Activated T-cell treated with anti-CD3 and anti-CD28 coated beads, Interleukin-2, amount 50 U/mL, for 4 hours (primary cell): ENCODE data around the gene STAT5B. TPM values are rescaled to one million over a fixed set of nuclear protein-coding genes. Genes with fewer than 3 reads are reported as not detected.
"Not testable (repeated sequence)": the region's sequence is repeated elsewhere in the genome, so short reads cannot be mapped to it uniquely, and the experiment has no call there.

Source experiments
- ATAC-seq, 2 donors: fragments of 200-7000 bp; cut with Tn5 transposase; one replicate each; pipeline ENCODE4 v1.10.0; 2021
- DNase-seq: peaks from one replicate; pipeline ENCODE4 v3.0.0-alpha.2; 2020
- H3K27me3 Mint-ChIP-seq: one replicate; pipeline ENCODE4 v1.8.0; 2021; ENCODE audit warnings: low read depth, mixed read lengths
- H3K36me3 Mint-ChIP-seq: one replicate; pipeline ENCODE4 v1.8.0; 2022; ENCODE audit warnings: mixed read lengths; ENCODE audit not compliant: insufficient read depth
- H3K4me1 Mint-ChIP-seq: one replicate; pipeline ENCODE4 v1.8.0; 2021; ENCODE audit warnings: low read depth, mixed read lengths
- H3K4me3 Mint-ChIP-seq: one replicate; pipeline ENCODE4 v1.8.0; 2021; ENCODE audit warnings: mild to moderate bottlenecking, moderate library complexity, mixed read lengths
- H3K9me3 Mint-ChIP-seq: one replicate; pipeline ENCODE4 v1.8.0; 2021; ENCODE audit warnings: mixed read lengths
- total RNA-seq, 3 donors: library from RNA; stranded (reverse); gene quantifications; one replicate each; pipeline ENCODE4 v1.2.1, GENCODE V29; 2021

Gene STAT5B
- total RNA-seq, 3 donors from 2014 or later: 62.9 to 86.7 (median 71.9) TPM

DNA sequence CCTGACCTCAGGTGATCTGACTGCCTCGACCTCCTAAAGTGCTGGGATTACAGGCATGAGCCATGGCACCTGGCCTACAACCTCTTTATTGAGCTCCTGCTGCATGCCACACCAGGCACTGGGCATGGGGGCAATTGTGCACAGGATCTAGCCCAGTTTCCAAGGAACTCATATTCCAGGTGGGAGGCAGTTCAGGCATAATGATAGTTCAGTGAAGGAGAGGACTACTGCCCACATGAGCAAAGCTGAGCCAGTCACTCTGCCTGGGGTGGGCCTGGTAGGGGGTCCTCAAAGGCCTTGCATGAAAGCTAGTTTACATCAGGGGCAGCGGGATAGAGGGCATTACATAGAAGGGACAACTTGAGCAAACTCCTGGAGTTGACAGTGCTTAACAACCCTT, 88.4 kb downstream of the STAT5B start:
- Mint-ChIP-seq H3K4me1 (peaks cover 25% of the 10 kb centered on the region), H3K9me3 (no peaks in the 10 kb centered on the region), H3K36me3 (no peaks in the 10 kb centered on the region), H3K27me3 (no peaks in the 10 kb centered on the region), H3K4me3 (no peak overlapping the region)
- DNase-seq (no peak), ATAC-seq (no peak)

DNA sequence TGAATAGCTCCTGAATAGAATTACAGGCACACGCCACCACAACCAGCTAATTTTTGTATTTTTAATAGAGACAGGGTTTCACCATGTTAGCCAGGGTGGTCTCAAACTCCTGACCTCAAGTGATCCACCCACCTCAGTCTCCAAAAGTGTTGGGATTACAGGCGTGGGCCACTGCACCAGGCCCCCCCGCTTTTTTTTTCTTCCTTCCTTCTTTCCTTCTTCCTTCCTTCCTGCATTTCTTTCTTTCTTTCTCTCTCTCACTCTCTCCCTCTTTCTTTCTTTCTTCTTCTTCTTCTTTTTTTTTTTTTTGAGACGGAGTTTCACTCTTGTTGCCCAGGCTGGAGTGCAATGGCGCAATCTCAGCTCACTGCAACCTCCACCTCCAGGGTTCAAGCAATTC, 90.0 kb downstream of the STAT5B start:
- H3K27me3 Mint-ChIP-seq, ATAC-seq, H3K9me3 Mint-ChIP-seq, DNase-seq, H3K4me3 Mint-ChIP-seq, H3K36me3 Mint-ChIP-seq: not testable (repeated sequence)
- peaks cover 31% of the 10 kb centered on the region for H3K4me1 Mint-ChIP-seq

DNA sequence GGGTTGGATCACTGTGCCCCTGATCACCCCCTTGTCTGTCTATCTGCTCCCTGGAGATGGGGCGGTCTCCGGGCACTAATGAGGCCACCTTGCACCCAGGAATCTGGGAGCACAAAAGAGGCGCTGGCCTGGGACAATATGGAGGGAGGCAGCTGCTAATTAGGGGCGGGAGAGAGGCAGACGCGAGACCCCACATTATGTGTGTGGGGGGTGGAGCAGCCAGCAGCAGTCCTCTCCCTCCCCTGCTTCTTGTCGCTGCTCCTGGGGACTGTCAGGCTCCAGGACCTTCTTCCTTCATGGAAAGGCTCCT, 90.6 kb downstream of the STAT5B start:
- DNase-seq (no peak), ATAC-seq (no peak)
- Mint-ChIP-seq H3K27me3 (no peaks in the 10 kb centered on the region), H3K36me3 (no peaks in the 10 kb centered on the region), H3K4me3 (no peak overlapping the region), H3K4me1 (peaks cover 32% of the 10 kb centered on the region), H3K9me3 (no peaks in the 10 kb centered on the region)

DNA sequence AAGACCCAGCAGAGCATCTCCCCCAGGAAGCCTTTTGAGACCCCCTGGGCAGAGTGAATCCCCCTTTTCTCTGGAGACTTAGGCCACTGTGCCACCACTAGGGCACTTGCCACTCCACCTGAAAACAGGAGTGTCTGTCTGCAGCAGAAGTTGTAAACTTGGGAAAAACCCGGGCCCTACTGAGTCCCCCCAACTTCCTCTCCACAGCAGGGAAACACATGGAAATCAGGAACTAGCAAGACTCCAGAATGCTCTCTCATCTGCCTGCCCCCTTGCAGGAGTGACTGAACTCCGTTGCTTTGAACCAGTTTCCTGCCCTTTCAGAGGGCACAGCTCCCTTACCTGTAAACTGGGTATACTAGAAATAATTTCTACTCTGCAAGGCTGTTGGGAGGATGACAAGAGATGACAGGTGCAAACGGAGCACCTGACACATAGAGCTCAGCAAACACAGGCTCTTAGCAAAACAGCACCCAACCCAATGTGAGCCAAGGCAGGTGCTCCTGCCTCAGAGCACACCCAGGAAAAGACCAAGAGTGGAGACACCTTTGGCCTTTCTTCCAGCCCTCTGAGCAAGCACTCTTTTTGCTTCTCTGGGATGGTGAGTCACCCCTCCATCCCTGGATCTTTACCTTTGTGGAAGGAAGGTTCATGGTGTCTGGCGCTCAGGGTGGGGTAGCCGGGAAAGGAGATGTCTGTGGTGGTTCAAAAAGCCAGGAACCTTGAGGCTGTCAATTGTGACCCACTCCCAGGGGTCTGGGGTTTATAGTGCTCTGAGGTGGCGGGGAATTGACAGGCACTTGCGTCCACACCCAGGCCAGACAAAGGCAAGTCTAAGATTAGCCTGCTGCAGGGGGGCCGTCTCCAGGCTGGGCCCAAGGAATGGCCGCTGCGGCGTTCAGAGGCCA, 91.2 kb downstream of the STAT5B start, which contains the start of gene HCRT:
Gene HCRT (minus strand): TSS at position 740 of the 908 bp plus-strand sequence. CDS start 87 bp downstream, at position 653.
- Mint-ChIP-seq H3K4me1 (peaks cover 39% of the 10 kb centered on the region), H3K4me3 (peak within 1 kb of the TSS; percentile 81), H3K9me3 (no peaks in the 10 kb centered on the region), H3K27me3 (no peaks in the 10 kb centered on the region), H3K36me3 (no peaks in the 10 kb centered on the region)
- no peak for DNase-seq
- ATAC-seq: no peak

DNA sequence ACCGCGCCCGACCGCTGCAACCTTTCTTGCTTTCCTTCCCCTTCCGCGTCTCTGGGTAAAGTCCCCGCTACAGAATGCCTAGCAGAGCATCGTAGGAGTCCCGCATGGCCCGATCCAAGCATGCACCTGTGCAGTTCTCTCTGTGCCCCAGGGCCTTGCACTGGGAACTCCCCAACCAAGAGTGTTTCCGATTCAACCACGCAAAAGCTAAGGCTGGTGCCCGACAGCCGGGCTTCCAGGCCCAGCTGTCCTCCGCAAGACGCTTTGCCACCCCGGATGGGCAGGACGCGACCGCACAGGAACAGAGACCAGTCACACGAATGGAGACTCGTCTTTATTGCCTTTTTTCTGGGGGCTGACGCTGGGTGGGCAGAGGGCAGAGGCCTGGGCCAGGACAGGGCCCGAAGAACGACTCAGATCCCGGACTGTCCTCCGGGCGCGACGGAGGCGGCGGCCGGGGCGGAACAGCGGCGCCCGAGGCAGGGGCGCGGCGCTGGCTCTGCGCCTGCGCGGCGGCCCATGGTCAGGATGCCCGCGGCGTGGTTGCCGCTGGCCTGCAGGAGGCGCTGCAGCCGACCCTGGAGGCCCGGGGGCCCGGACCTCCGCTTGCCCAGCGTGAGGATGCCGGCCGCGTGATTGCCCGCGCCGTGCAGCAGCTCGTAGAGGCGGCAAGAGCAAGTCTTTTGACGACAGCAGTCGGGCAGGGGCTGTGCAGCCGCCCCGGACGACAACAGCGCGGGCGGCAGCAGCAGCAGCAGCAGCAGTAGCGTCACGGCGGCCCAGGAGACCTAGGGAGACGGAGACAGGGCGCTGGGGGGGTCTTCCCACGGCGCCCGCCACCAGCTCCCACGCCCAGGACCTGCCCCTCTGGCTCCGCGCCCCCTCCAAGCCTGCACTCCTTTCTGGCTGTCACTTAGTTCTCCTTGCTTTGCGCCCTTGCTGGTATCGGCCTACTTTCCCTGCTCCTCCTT, 92.2 kb downstream of the STAT5B start:
- Mint-ChIP-seq H3K36me3 (no peaks in the 10 kb centered on the region), H3K4me1 (peaks cover 46% of the 10 kb centered on the region), H3K4me3 (peak overlapping the region; percentile 81), H3K9me3 (no peaks in the 10 kb centered on the region), H3K27me3 (peaks cover 2% of the 10 kb centered on the region)
- ATAC-seq (peak; percentile 71 to 72), DNase-seq (peak; percentile 59)

DNA sequence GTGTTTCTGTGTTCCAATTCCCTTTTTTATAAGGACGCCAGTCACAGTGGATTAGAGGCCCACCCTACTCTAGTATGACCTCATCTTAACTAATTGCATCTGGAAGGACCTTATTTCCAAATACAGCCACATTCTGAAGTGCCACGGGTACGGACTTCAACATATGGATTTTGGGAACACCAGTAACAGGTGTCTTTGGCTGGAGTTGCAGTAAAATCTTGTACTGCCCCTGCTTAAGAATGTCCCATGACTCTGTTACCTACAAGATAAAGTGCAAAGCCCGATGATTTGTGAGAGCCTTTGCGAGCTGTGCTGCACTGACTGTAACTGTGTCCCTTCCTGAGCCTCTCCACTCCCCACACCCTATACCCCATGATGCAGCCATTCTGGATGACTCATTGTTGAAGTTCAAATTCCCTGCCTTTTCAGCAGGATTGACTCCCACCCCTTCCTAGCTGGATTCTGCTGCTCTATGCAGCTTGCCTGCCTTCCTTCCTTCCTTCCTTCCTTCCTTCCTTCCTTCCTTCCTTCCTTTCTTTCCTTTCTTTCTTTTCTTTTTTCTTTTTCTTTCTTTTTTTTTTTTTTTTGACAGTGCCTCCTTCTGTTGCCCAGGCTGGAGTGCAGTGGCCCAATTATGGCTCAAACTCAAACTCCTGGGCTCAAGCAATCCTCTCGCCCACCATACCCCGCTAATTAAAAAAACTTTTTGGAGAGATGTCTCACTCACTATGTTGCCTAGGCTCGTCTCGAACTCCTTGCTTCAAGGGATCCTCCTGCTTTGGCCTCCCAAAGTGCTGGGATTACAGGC, 93.1 kb downstream of the STAT5B start:
- DNase-seq (no peak), ATAC-seq (no peak)
- H3K36me3 Mint-ChIP-seq: no peaks in the 10 kb centered on the region
- no peaks in the 10 kb centered on the region for H3K9me3 Mint-ChIP-seq
- H3K4me3 Mint-ChIP-seq: peak overlapping the region; percentile 81
- peaks cover 53% of the 10 kb centered on the region for H3K4me1 Mint-ChIP-seq
- peaks cover 5% of the 10 kb centered on the region for H3K27me3 Mint-ChIP-seq

DNA sequence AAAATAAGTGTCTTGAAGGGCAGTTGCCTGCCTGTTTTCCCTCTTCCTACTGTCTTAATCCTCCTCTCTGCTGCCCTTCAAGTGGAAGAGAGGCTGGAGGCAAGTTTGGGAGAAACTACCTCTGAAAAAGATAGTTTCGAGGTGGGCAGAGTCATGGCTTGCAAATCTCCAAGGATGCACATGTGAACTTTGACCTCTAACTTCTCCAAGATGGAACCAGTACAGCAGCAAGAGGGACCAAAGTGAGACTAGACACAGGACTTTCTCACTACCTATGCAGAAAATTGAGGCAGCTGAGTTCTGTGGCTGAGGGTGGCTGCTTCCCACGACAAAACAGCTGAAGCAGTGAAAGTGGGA, 94.4 kb downstream of the STAT5B start:
- DNase-seq: no peak
- no peaks in the 10 kb centered on the region for H3K9me3 Mint-ChIP-seq
- H3K27me3 Mint-ChIP-seq: peaks cover 5% of the 10 kb centered on the region
- peaks cover 56% of the 10 kb centered on the region for H3K4me1 Mint-ChIP-seq
- peaks cover 2% of the 10 kb centered on the region for H3K36me3 Mint-ChIP-seq
- no peak for ATAC-seq
- H3K4me3 Mint-ChIP-seq: no peak overlapping the region

DNA sequence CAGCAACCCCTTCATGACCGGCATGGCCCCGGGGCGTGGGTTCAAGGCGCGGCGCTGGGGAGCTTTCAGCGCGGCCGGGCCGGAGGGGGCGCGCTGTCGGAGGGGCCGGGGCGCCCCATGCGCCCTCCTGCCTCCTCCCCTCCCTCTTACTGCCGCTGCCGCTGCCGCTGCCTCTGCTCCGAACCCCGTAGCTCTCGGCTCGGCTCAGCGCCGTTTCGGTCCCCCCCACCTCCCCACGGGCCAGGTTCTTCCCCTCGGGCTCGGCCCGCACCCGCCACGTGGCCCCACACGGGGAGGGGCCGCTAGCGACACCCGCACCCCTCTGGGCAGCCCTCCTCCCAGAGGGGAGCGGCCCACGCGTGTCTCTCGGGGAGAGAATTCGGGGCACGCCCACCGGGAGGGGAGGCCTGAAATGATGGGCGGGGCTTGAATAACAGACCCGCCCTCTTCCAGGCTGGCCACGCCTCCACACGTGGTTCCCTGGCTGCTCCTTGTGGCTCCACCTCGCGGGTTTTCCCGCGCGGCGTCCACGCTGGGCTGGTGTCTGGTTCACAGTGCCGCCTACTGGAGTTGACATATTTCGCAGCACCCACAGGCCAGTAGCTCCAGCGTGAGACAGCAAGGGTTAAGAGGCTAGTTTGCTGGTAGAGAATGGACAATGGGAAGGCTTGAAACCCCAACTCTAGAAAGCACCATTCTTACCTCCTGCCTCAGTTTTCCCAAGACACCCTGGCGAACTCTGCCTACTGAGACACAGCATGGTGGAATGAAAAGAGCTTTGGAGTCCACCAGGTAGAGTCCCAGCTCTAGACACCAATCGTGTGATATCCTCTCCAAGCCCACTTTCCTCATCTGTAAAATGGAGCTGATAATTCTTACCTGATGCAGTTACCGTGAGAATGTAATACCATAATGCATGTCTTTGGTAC, 95.0 kb downstream of the STAT5B start, which contains the start of gene KCNH4:
Gene KCNH4 (minus strand): TSS at position 221 of the 929 bp plus-strand sequence. CDS start 197 bp downstream, at position 24.
- ATAC-seq: peak; percentile 62 to 64
- peaks cover 2% of the 10 kb centered on the region for H3K36me3 Mint-ChIP-seq
- DNase-seq: peak; percentile 90
- H3K27me3 Mint-ChIP-seq: peaks cover 5% of the 10 kb centered on the region
- H3K4me1 Mint-ChIP-seq: peaks cover 56% of the 10 kb centered on the region
- peak within 1 kb of the TSS; percentile 66 for H3K4me3 Mint-ChIP-seq
- H3K9me3 Mint-ChIP-seq: no peaks in the 10 kb centered on the region

DNA sequence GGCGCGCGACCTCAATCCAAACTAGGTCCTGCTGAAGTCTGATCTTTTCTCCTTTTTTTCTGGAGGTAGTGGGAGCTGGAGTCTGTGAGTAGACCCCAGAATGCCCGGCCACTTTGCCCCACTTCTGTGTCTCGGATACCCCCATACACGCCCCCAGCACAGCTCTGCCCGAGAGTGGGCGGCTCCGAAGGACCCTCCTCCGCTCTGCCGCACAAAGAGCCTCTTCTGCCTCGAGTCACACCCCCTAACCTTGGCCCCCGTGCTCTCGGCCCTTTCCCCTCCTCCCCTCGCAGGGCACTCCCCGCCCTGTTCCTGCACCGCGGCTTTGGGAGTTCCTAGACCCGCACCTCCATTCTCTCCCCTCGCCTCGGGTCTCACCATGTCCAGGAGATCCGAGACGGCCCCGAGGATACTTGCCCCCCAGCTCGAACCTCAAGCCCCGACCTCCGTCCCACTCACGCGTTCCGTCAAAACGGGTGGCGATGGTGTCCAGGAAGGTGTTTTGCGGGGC, 95.7 kb downstream of the STAT5B start:
- Mint-ChIP-seq H3K9me3 (no peaks in the 10 kb centered on the region), H3K36me3 (peaks cover 5% of the 10 kb centered on the region), H3K4me1 (peaks cover 56% of the 10 kb centered on the region), H3K4me3 (peak overlapping the region; percentile 65), H3K27me3 (peaks cover 5% of the 10 kb centered on the region)
- DNase-seq (no peak), ATAC-seq (no peak)

DNA sequence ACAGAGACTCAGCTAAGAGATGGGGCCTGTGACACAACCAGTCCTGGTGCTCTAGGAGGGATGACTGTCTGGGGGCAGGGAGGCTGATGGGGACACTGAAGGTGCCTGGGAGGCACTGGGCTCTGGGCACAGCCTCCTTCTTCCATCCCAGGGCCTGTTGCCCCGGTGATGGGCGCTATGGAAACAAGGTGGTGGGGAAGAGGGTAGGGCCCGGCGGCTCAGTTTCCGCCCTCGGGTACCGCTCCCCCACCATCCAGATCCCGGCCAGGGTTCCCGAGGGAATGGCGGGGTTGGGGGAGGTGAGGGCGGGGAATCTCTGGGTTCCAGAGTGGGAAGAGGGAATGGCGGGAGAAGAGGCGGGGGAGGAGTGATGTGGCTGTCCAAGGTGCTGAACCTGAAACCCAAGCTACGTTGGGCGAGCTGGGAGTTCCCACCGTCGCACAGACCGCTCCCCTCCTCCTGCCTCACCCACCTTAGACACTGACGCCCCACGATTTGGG, 96.2 kb downstream of the STAT5B start:
- no peak for ATAC-seq
- Mint-ChIP-seq H3K27me3 (peaks cover 5% of the 10 kb centered on the region), H3K4me1 (peaks cover 51% of the 10 kb centered on the region), H3K9me3 (no peaks in the 10 kb centered on the region), H3K4me3 (peak overlapping the region; percentile 65), H3K36me3 (peaks cover 9% of the 10 kb centered on the region)
- DNase-seq: no peak

DNA sequence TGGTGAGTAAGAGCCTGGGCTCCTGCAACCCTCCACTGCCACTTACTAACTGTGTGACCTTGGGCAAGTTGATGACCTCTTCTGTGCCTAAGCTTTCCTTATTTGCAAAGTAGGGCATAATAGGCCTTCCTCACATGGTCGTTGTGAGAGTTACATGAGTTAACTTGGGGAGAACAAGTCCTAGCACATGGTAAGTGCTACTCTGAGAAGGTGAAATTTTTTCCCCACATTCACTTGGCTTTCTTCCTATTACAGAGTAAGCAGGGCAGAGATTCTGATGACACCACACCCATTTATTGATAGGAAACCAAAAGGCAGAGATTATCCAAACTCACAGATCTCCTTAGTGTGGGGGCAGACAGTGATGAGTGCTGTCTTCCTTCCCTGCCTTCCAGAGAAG, 96.9 kb downstream of the STAT5B start:
- no peak for ATAC-seq
- Mint-ChIP-seq H3K9me3 (no peaks in the 10 kb centered on the region), H3K4me3 (peak overlapping the region; percentile 65), H3K27me3 (peaks cover 5% of the 10 kb centered on the region), H3K36me3 (peaks cover 9% of the 10 kb centered on the region), H3K4me1 (peaks cover 46% of the 10 kb centered on the region)
- DNase-seq: no peak

DNA sequence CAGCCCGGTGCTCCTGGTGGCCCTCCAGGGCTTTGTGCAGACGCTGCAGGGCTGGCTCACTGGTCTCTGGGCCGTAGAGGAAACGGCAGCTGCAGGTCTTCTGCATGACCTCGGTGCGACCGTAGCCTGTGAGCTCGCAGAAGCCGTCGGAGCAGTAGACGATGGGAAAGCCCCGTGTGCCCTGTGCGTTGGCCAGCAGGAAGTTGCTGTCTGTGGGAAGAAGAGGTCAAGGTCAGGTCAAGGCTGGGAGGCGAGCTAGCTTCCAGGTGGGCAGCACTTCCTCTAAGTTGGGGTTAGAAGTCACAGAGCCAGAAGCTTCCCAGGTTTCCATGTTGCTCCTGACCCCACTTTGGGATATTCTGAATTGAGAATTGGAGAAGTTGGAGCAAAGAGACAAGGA, 97.4 kb downstream of the STAT5B start:
- H3K4me1 Mint-ChIP-seq: peaks cover 42% of the 10 kb centered on the region
- peaks cover 9% of the 10 kb centered on the region for H3K36me3 Mint-ChIP-seq
- ATAC-seq: no peak

DNA sequence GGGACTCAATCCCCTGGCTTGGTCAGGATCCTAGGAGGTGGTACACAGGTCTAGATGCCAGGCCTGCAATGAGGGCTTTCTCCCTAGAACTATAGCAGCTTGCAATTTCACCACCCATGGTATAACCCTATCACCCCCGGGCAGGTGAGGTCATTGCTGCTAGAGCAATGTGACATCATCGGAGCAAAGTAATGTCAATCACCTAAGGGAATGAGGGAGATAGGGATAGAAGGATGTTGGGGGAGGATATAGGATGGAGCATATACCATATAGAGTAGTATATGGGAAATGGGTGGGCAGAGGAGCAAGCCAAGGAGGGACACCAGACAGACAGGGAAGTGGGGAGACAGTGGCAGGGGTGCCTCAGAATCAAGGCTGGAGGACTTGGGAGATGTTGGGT, 98.5 kb downstream of the STAT5B start:
- Mint-ChIP-seq H3K4me1 (peaks cover 33% of the 10 kb centered on the region), H3K4me3 (no peak overlapping the region), H3K36me3 (peaks cover 9% of the 10 kb centered on the region), H3K27me3 (peaks cover 5% of the 10 kb centered on the region), H3K9me3 (no peaks in the 10 kb centered on the region)
- DNase-seq (no peak), ATAC-seq (no peak)

More for the DNA sequence above, 97.4 kb downstream of the STAT5B start:
- Mint-ChIP-seq H3K4me3 (no peak overlapping the region), H3K27me3 (peaks cover 5% of the 10 kb centered on the region), H3K9me3 (no peaks in the 10 kb centered on the region)
- DNase-seq: no peak
